Type B pancreatic cell (in vitro differentiated cells): Measurements from ENCODE around the gene YPEL1. TPM values are rescaled to one million over a fixed set of nuclear protein-coding genes. Genes with fewer than 3 reads are reported as not detected.
A peak's percentile ranks its signal among the peaks of the same experiment; 100 is the strongest.

Experiments
- DNase-seq: peaks from one replicate; pipeline ENCODE4 v3.0.0; 2021; ENCODE audit warnings: mixed read lengths; ENCODE audit not compliant: unreplicated experiment; ENCODE audit errors: extremely low spot score
- H3K27ac Mint-ChIP-seq: 2 replicates; pipeline ENCODE4 v1.8.0; 2021; ENCODE audit warnings: mild to moderate bottlenecking, mixed read lengths
- H3K27me3 Mint-ChIP-seq: 2 replicates; pipeline ENCODE4 v1.8.0; 2021; ENCODE audit warnings: mixed read lengths
- H3K36me3 Mint-ChIP-seq: 2 replicates; pipeline ENCODE4 v1.8.0; 2021; ENCODE audit warnings: mixed read lengths
- H3K4me1 Mint-ChIP-seq: one replicate; pipeline ENCODE4 v1.8.0; 2021; ENCODE audit warnings: mixed read lengths; ENCODE audit not compliant: unreplicated experiment
- H3K4me3 Mint-ChIP-seq: 2 replicates; pipeline ENCODE4 v1.8.0; 2021; ENCODE audit warnings: mild to moderate bottlenecking, mixed read lengths
- H3K9me3 Mint-ChIP-seq: 2 replicates; pipeline ENCODE4 v1.8.0; 2021; ENCODE audit warnings: mixed read lengths
- CTCF ChIP-seq: fragments of 200-600 bp; sonication (generic); conservative IDR thresholded peaks from 2 replicates; pipeline ENCODE4 v1.5.0; 2021; ENCODE audit warnings: antibody characterized with exemption, mild to moderate bottlenecking
- total RNA-seq: library from RNA; stranded (reverse); gene quantifications from 2 replicates; pipeline ENCODE4 v1.2.1, GENCODE V29; 2021; ENCODE audit warnings: low replicate concordance

YPEL1 gene
- total RNA-seq, 1 donor from 2014 or later: 19.3 TPM

- no peak for TF ChIP-seq CTCF
- Mint-ChIP-seq H3K27ac (peak overlapping the region; percentile 99), H3K4me3 (peak overlapping the region; percentile 97), H3K36me3 (no peaks in the 10 kb centered on the region), H3K4me1 (peaks cover 12% of the 10 kb centered on the region), H3K27me3 (no peaks in the 10 kb centered on the region), H3K9me3 (no peaks in the 10 kb centered on the region)
- no peak for DNase-seq
These were observed 70.3 kb downstream of the YPEL1 start for GRCh38 chr22:21665047-21665851.

- peak overlapping the region; percentile 77 for H3K4me3 Mint-ChIP-seq
- DNase-seq: no peak
These were observed 71.9 kb downstream of the YPEL1 start for GRCh38 chr22:21663738-21664137.

GRCh38 chr22:21661991-21662390 lies 73.6 kb downstream of the YPEL1 start:
- H3K4me3 Mint-ChIP-seq: no peak overlapping the region
- H3K27ac Mint-ChIP-seq: no peak overlapping the region
- no peak for TF ChIP-seq CTCF
- no peaks in the 10 kb centered on the region for H3K27me3 Mint-ChIP-seq
- DNase-seq: no peak
- no peaks in the 10 kb centered on the region for H3K9me3 Mint-ChIP-seq
- no peaks in the 10 kb centered on the region for H3K36me3 Mint-ChIP-seq
- H3K4me1 Mint-ChIP-seq: peaks cover 9% of the 10 kb centered on the region

More at GRCh38 chr22:21663738-21664137, 71.9 kb downstream of the YPEL1 start:
- Mint-ChIP-seq H3K4me1 (peaks cover 12% of the 10 kb centered on the region), H3K9me3 (no peaks in the 10 kb centered on the region), H3K27me3 (no peaks in the 10 kb centered on the region), H3K27ac (peak overlapping the region; percentile 50), H3K36me3 (no peaks in the 10 kb centered on the region)
- no peak for TF ChIP-seq CTCF

- no peak for DNase-seq
- H3K9me3 Mint-ChIP-seq: no peaks in the 10 kb centered on the region
- no peaks in the 10 kb centered on the region for H3K27me3 Mint-ChIP-seq
- no peak overlapping the region for H3K27ac Mint-ChIP-seq
- H3K4me3 Mint-ChIP-seq: no peak overlapping the region
- TF ChIP-seq CTCF: no peak
- H3K4me1 Mint-ChIP-seq: peaks cover 10% of the 10 kb centered on the region
- H3K36me3 Mint-ChIP-seq: no peaks in the 10 kb centered on the region
These were observed 74.7 kb downstream of the YPEL1 start for GRCh38 chr22:21660904-21661303.

GRCh38 chr22:21659864-21660525 lies 75.6 kb downstream of the YPEL1 start:
- Mint-ChIP-seq H3K4me1 (peaks cover 10% of the 10 kb centered on the region), H3K4me3 (no peak overlapping the region), H3K9me3 (no peaks in the 10 kb centered on the region), H3K36me3 (no peaks in the 10 kb centered on the region), H3K27ac (no peak overlapping the region), H3K27me3 (no peaks in the 10 kb centered on the region)
- no peak for TF ChIP-seq CTCF
- DNase-seq: no peak
